T-helper 2 cell treated with Interferon-gamma antibody and Interleukin-4, amounts not matched to agents 5 μg/mL and 100 μg/mL, for 36 hours (primary cell): ENCODE results near the gene CTNNA1.
"Not testable (repeated sequence)": the region's sequence is repeated elsewhere in the genome, so short reads cannot be mapped to it uniquely, and the experiment has no call there.

Experiments used
- DNase-seq: peaks from one replicate; pipeline ENCODE4 v3.0.0; 2021; ENCODE audit warnings: low spot score
- H3K27ac Mint-ChIP-seq: one replicate; pipeline ENCODE4 v1.8.0; 2021; ENCODE audit warnings: mild to moderate bottlenecking, mixed read lengths
- H3K27me3 Mint-ChIP-seq: one replicate; pipeline ENCODE4 v1.8.0; 2021; ENCODE audit warnings: low read depth, mixed read lengths
- H3K36me3 Mint-ChIP-seq: one replicate; pipeline ENCODE4 v1.8.0; 2021; ENCODE audit warnings: low read depth, mixed read lengths
- H3K4me1 Mint-ChIP-seq: one replicate; pipeline ENCODE4 v1.8.0; 2021; ENCODE audit warnings: low read depth, mixed read lengths
- H3K4me3 Mint-ChIP-seq: one replicate; pipeline ENCODE4 v1.8.0; 2022; ENCODE audit warnings: mild to moderate bottlenecking, moderate library complexity, mixed read lengths
- H3K9me3 Mint-ChIP-seq: one replicate; pipeline ENCODE4 v1.8.0; 2021; ENCODE audit warnings: mixed read lengths

The CTNNA1 gene

GRCh38 chr5:138789771-138790242 lies 36.6 kb downstream of the CTNNA1 start:
- H3K36me3 Mint-ChIP-seq = no peaks in the 10 kb centered on the region
- H3K4me1 Mint-ChIP-seq = peaks cover 9% of the 10 kb centered on the region
- no peaks in the 10 kb centered on the region for H3K27me3 Mint-ChIP-seq
- H3K27ac Mint-ChIP-seq = no peak overlapping the region
- H3K9me3 Mint-ChIP-seq = no peaks in the 10 kb centered on the region
- no peak for DNase-seq
- H3K4me3 Mint-ChIP-seq = no peak overlapping the region

GRCh38 chr5:138790684-138791083 lies 37.5 kb downstream of the CTNNA1 start:
- H3K4me3 Mint-ChIP-seq = no peak overlapping the region
- no peak overlapping the region for H3K27ac Mint-ChIP-seq
- H3K27me3 Mint-ChIP-seq = no peaks in the 10 kb centered on the region
- H3K4me1 Mint-ChIP-seq = peaks cover 9% of the 10 kb centered on the region
- no peaks in the 10 kb centered on the region for H3K36me3 Mint-ChIP-seq
- no peaks in the 10 kb centered on the region for H3K9me3 Mint-ChIP-seq
- peak; percentile 10 for DNase-seq

GRCh38 chr5:138792195-138792790 lies 39.1 kb downstream of the CTNNA1 start:
- peak; percentile 8 for DNase-seq
- Mint-ChIP-seq H3K27ac (no peak overlapping the region), H3K9me3 (no peaks in the 10 kb centered on the region), H3K4me1 (peaks cover 9% of the 10 kb centered on the region), H3K27me3 (no peaks in the 10 kb centered on the region), H3K4me3 (no peak overlapping the region), H3K36me3 (no peaks in the 10 kb centered on the region)

- peaks cover 7% of the 10 kb centered on the region for H3K4me1 Mint-ChIP-seq
- no peaks in the 10 kb centered on the region for H3K27me3 Mint-ChIP-seq
- no peaks in the 10 kb centered on the region for H3K9me3 Mint-ChIP-seq
- DNase-seq = no peak
- no peak overlapping the region for H3K27ac Mint-ChIP-seq
- H3K36me3 Mint-ChIP-seq = no peaks in the 10 kb centered on the region
- no peak overlapping the region for H3K4me3 Mint-ChIP-seq
Observed at GRCh38 chr5:138793575-138793974, 40.4 kb downstream of the CTNNA1 start.

GRCh38 chr5:138803285-138803684 lies 50.1 kb downstream of the CTNNA1 start:
- DNase-seq = no peak
- H3K9me3 Mint-ChIP-seq = no peaks in the 10 kb centered on the region
- peaks cover 3% of the 10 kb centered on the region for H3K4me1 Mint-ChIP-seq
- no peak overlapping the region for H3K4me3 Mint-ChIP-seq
- no peak overlapping the region for H3K27ac Mint-ChIP-seq
- no peaks in the 10 kb centered on the region for H3K27me3 Mint-ChIP-seq
- H3K36me3 Mint-ChIP-seq = no peaks in the 10 kb centered on the region

- Mint-ChIP-seq H3K36me3 (no peaks in the 10 kb centered on the region), H3K9me3 (no peaks in the 10 kb centered on the region), H3K27me3 (no peaks in the 10 kb centered on the region), H3K4me1 (peaks cover 3% of the 10 kb centered on the region), H3K4me3 (no peak overlapping the region), H3K27ac (no peak overlapping the region)
- DNase-seq = no peak
Observed at GRCh38 chr5:138803935-138804334, 50.7 kb downstream of the CTNNA1 start.

- H3K4me1 Mint-ChIP-seq = peaks cover 3% of the 10 kb centered on the region
- H3K27me3 Mint-ChIP-seq = no peaks in the 10 kb centered on the region
- H3K27ac Mint-ChIP-seq = no peak overlapping the region
- no peaks in the 10 kb centered on the region for H3K9me3 Mint-ChIP-seq
- H3K4me3 Mint-ChIP-seq = no peak overlapping the region
- H3K36me3 Mint-ChIP-seq = peaks cover 2% of the 10 kb centered on the region
- no peak for DNase-seq
Observed at GRCh38 chr5:138805096-138805495, 51.9 kb downstream of the CTNNA1 start.

- H3K27me3 Mint-ChIP-seq = no peaks in the 10 kb centered on the region
- H3K27ac Mint-ChIP-seq = no peak overlapping the region
- no peaks in the 10 kb centered on the region for H3K9me3 Mint-ChIP-seq
- H3K4me1 Mint-ChIP-seq = peaks cover 3% of the 10 kb centered on the region
- no peak overlapping the region for H3K4me3 Mint-ChIP-seq
- H3K36me3 Mint-ChIP-seq = peaks cover 6% of the 10 kb centered on the region
- no peak for DNase-seq
Observed at GRCh38 chr5:138807182-138807581, 54.0 kb downstream of the CTNNA1 start.

- peaks cover 8% of the 10 kb centered on the region for H3K36me3 Mint-ChIP-seq
- H3K9me3 Mint-ChIP-seq = no peaks in the 10 kb centered on the region
- H3K27me3 Mint-ChIP-seq = no peaks in the 10 kb centered on the region
- no peak overlapping the region for H3K4me3 Mint-ChIP-seq
- peaks cover 3% of the 10 kb centered on the region for H3K4me1 Mint-ChIP-seq
- no peak for DNase-seq
- no peak overlapping the region for H3K27ac Mint-ChIP-seq
Observed at GRCh38 chr5:138809391-138809790, 56.2 kb downstream of the CTNNA1 start.

- H3K9me3 Mint-ChIP-seq, H3K4me3 Mint-ChIP-seq, H3K27ac Mint-ChIP-seq, H3K36me3 Mint-ChIP-seq, H3K4me1 Mint-ChIP-seq, DNase-seq, H3K27me3 Mint-ChIP-seq: not testable (repeated sequence)
Observed at GRCh38 chr5:138810861-138811260, 57.6 kb downstream of the CTNNA1 start.

GRCh38 chr5:138815529-138815928 lies 62.3 kb downstream of the CTNNA1 start:
- H3K9me3 Mint-ChIP-seq = no peaks in the 10 kb centered on the region

GRCh38 chr5:138817241-138817640 lies 64.0 kb downstream of the CTNNA1 start:
- Mint-ChIP-seq H3K27ac (no peak overlapping the region), H3K27me3 (no peaks in the 10 kb centered on the region), H3K9me3 (no peaks in the 10 kb centered on the region), H3K4me3 (no peak overlapping the region), H3K4me1 (no peaks in the 10 kb centered on the region), H3K36me3 (peaks cover 2% of the 10 kb centered on the region)
- no peak for DNase-seq

More at GRCh38 chr5:138815529-138815928, 62.3 kb downstream of the CTNNA1 start:
- Mint-ChIP-seq H3K27me3 (no peaks in the 10 kb centered on the region), H3K4me1 (no peaks in the 10 kb centered on the region), H3K4me3 (no peak overlapping the region), H3K27ac (no peak overlapping the region), H3K36me3 (peaks cover 3% of the 10 kb centered on the region)
- DNase-seq = no peak

- no peak for DNase-seq
- H3K27ac Mint-ChIP-seq = no peak overlapping the region
- H3K4me1 Mint-ChIP-seq = peaks cover 2% of the 10 kb centered on the region
- no peaks in the 10 kb centered on the region for H3K27me3 Mint-ChIP-seq
- H3K9me3 Mint-ChIP-seq = no peaks in the 10 kb centered on the region
- no peaks in the 10 kb centered on the region for H3K36me3 Mint-ChIP-seq
- no peak overlapping the region for H3K4me3 Mint-ChIP-seq
Observed at GRCh38 chr5:138819081-138819480, 65.9 kb downstream of the CTNNA1 start.

- no peak for DNase-seq
- Mint-ChIP-seq H3K27ac (no peak overlapping the region), H3K9me3 (no peaks in the 10 kb centered on the region), H3K27me3 (no peaks in the 10 kb centered on the region), H3K4me3 (no peak overlapping the region), H3K4me1 (peaks cover 5% of the 10 kb centered on the region), H3K36me3 (no peaks in the 10 kb centered on the region)
Observed at GRCh38 chr5:138820695-138821094, 67.5 kb downstream of the CTNNA1 start.

- H3K27ac Mint-ChIP-seq = no peak overlapping the region
- no peaks in the 10 kb centered on the region for H3K9me3 Mint-ChIP-seq
- no peaks in the 10 kb centered on the region for H3K27me3 Mint-ChIP-seq
- H3K4me3 Mint-ChIP-seq = no peak overlapping the region
- H3K4me1 Mint-ChIP-seq = peaks cover 5% of the 10 kb centered on the region
- peak; percentile 67 for DNase-seq
- peaks cover 3% of the 10 kb centered on the region for H3K36me3 Mint-ChIP-seq
Observed at GRCh38 chr5:138824516-138824915, 71.3 kb downstream of the CTNNA1 start.
